Measurements from ENCODE around the gene CEP63.

The CEP63 gene

GRCh38 chr3:134459562-134459961, 26.3 kb upstream of the CEP63 start:
- TF ChIP-seq POLR2A (IDR thresholded peaks at IDR 0.05; ENCODE audit: low read length) = no peak
- no peak for TF ChIP-seq GATA1 (IDR thresholded peaks at IDR 0.05; ENCODE audit: low read depth, low read length)
- no peak for DNase-seq

- no peak for DNase-seq
- TF ChIP-seq GATA1 (IDR thresholded peaks at IDR 0.05; ENCODE audit: low read depth, low read length) (no peak), POLR2A (IDR thresholded peaks at IDR 0.05; ENCODE audit: low read length) (no peak)
Observed at GRCh38 chr3:134460965-134461364, 24.9 kb upstream of the CEP63 start.

GRCh38 chr3:134462331-134462941, 23.4 kb upstream of the CEP63 start:
- no peak for DNase-seq
- no peak for TF ChIP-seq GATA1 (IDR thresholded peaks at IDR 0.05; ENCODE audit: low read depth, low read length)
- no peak for TF ChIP-seq POLR2A (IDR thresholded peaks at IDR 0.05; ENCODE audit: low read length)

GRCh38 chr3:134463676-134464063, 22.2 kb upstream of the CEP63 start:
- no peak for DNase-seq
- TF ChIP-seq POLR2A (IDR thresholded peaks at IDR 0.05; ENCODE audit: low read length) = no peak
- TF ChIP-seq GATA1 (IDR thresholded peaks at IDR 0.05; ENCODE audit: low read depth, low read length) = no peak

- DNase-seq = no peak
- TF ChIP-seq GATA1 (IDR thresholded peaks at IDR 0.05; ENCODE audit: low read depth, low read length) (no peak), POLR2A (IDR thresholded peaks at IDR 0.05; ENCODE audit: low read length) (no peak)
Observed at GRCh38 chr3:134464064-134464688, 21.7 kb upstream of the CEP63 start.

- TF ChIP-seq GATA1 (IDR thresholded peaks at IDR 0.05; ENCODE audit: low read depth, low read length) = no peak
- no peak for TF ChIP-seq POLR2A (IDR thresholded peaks at IDR 0.05; ENCODE audit: low read length)
- no peak for DNase-seq
Observed at GRCh38 chr3:134464689-134465365, 21.0 kb upstream of the CEP63 start.

GRCh38 chr3:134466331-134466730, 19.5 kb upstream of the CEP63 start:
- no peak for DNase-seq
- TF ChIP-seq GATA1 (IDR thresholded peaks at IDR 0.05; ENCODE audit: low read depth, low read length) = no peak
- no peak for TF ChIP-seq POLR2A (IDR thresholded peaks at IDR 0.05; ENCODE audit: low read length)

GRCh38 chr3:134468519-134468918, 17.3 kb upstream of the CEP63 start:
- DNase-seq = no peak
- TF ChIP-seq POLR2A (IDR thresholded peaks at IDR 0.05; ENCODE audit: low read length) (no peak), GATA1 (IDR thresholded peaks at IDR 0.05; ENCODE audit: low read depth, low read length) (no peak)

GRCh38 chr3:134471521-134472193, 14.2 kb upstream of the CEP63 start:
- TF ChIP-seq GATA1 (IDR thresholded peaks at IDR 0.05; ENCODE audit: low read depth, low read length) (no peak), POLR2A (IDR thresholded peaks at IDR 0.05; ENCODE audit: low read length) (no peak)
- DNase-seq = no peak

- no peak for TF ChIP-seq POLR2A (IDR thresholded peaks at IDR 0.05; ENCODE audit: low read length)
- no peak for TF ChIP-seq GATA1 (IDR thresholded peaks at IDR 0.05; ENCODE audit: low read depth, low read length)
- DNase-seq = no peak
Observed at GRCh38 chr3:134472831-134473230, 13.0 kb upstream of the CEP63 start.

- DNase-seq = peak; percentile 65 to 83
- TF ChIP-seq GATA1 (IDR thresholded peaks at IDR 0.05; ENCODE audit: low read depth, low read length) = no peak
- TF ChIP-seq POLR2A (IDR thresholded peaks at IDR 0.05; ENCODE audit: low read length) = no peak
Observed at GRCh38 chr3:134473868-134474546, 11.8 kb upstream of the CEP63 start.

- no peak for DNase-seq
- TF ChIP-seq GATA1 (IDR thresholded peaks at IDR 0.05; ENCODE audit: low read depth, low read length) = no peak
- no peak for TF ChIP-seq POLR2A (IDR thresholded peaks at IDR 0.05; ENCODE audit: low read length)
Observed at GRCh38 chr3:134474956-134475355, 10.9 kb upstream of the CEP63 start.

GRCh38 chr3:134476306-134476705, 9.6 kb upstream of the CEP63 start:
- no peak for DNase-seq
- TF ChIP-seq GATA1 (IDR thresholded peaks at IDR 0.05; ENCODE audit: low read depth, low read length) (no peak), POLR2A (IDR thresholded peaks at IDR 0.05; ENCODE audit: low read length) (no peak)

- no peak for TF ChIP-seq POLR2A (IDR thresholded peaks at IDR 0.05; ENCODE audit: low read length)
- no peak for TF ChIP-seq GATA1 (IDR thresholded peaks at IDR 0.05; ENCODE audit: low read depth, low read length)
- DNase-seq = no peak
Observed at GRCh38 chr3:134477002-134477401, 8.9 kb upstream of the CEP63 start.

All from erythroblast (primary cell).